VCaP (cell line): ENCODE data around the gene HNRNPLL.
"Not testable (repeated sequence)": the region's sequence is repeated elsewhere in the genome, so short reads cannot be mapped to it uniquely, and the experiment has no call there.

Source experiments
- H3K27ac ChIP-seq: fragments of 450-650 bp; 2 replicates; pipeline ENCODE4 v1.5.1; 2017
- TF ChIP-seq, protein P1 (sequence below): fragments of 450-650 bp; conservative IDR thresholded peaks from 2 replicates; pipeline ENCODE4 v1.5.1; 2017; ENCODE audit warnings: mild to moderate bottlenecking, moderate library complexity

Gene HNRNPLL

DNA sequence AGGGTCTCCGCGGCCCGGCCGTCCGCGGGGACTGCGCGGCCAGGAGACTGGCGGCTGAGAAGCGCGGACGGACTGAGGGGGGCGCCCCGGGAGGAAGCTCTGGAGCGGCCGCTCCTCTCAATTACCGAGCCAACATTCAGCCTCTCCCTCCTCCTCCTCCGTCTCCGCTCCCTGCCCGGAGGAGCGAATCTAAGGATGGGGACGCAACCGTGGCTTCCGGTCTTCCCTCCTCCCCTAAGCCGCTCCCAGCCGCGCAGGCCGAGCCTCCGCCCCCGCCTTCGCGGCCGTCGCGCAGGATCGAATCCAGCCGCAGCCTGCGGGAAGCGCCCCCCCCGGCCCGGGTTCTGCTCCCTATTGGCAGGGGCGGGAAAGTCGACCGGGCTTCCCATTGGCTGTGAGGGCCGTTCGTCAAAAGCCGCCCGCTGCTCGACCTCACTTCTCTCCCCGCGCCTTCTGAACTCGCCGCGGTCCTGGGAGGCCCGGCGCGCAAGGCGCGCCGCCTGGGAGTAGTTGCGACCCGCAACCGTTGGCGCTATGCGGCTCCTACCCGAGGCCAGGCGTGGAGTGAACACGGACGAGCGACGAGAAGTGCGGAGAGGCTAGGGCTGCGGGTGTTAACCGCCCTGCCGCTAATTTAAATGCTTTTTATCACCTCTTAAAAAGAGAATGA lies at the start of gene HNRNPLL:
TSS of gene HNRNPLL (minus strand) at position 197 of the 670 bp plus-strand sequence. CDS start 302 bp downstream, outside the sequence.
- TF ChIP-seq, protein P1, sequence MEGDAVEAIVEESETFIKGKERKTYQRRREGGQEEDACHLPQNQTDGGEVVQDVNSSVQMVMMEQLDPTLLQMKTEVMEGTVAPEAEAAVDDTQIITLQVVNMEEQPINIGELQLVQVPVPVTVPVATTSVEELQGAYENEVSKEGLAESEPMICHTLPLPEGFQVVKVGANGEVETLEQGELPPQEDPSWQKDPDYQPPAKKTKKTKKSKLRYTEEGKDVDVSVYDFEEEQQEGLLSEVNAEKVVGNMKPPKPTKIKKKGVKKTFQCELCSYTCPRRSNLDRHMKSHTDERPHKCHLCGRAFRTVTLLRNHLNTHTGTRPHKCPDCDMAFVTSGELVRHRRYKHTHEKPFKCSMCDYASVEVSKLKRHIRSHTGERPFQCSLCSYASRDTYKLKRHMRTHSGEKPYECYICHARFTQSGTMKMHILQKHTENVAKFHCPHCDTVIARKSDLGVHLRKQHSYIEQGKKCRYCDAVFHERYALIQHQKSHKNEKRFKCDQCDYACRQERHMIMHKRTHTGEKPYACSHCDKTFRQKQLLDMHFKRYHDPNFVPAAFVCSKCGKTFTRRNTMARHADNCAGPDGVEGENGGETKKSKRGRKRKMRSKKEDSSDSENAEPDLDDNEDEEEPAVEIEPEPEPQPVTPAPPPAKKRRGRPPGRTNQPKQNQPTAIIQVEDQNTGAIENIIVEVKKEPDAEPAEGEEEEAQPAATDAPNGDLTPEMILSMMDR: no peak
- H3K27ac ChIP-seq: peak within 1 kb of the TSS; percentile 98

DNA sequence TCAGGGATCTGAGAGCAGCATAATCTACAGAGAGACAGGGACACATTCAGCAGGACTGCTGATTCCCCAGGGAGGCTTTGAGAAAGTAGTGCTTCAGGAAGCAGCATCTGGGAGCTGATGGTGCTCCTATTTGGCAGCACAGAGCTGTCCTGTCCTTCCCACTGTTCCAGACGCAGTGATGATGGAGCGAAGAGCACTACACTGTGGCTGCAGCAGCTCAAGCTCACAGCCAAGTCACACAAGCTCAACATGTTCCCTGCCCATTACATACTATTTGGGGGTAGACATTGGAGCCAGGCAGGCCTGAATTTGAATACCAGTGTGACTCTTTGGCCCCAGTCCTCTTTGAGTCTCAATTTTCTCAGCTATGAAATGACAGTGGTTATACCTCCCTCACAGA lies 48.0 kb upstream of the HNRNPLL start:
- TF ChIP-seq, protein P1: no peak
- no peak overlapping the region for H3K27ac ChIP-seq

DNA sequence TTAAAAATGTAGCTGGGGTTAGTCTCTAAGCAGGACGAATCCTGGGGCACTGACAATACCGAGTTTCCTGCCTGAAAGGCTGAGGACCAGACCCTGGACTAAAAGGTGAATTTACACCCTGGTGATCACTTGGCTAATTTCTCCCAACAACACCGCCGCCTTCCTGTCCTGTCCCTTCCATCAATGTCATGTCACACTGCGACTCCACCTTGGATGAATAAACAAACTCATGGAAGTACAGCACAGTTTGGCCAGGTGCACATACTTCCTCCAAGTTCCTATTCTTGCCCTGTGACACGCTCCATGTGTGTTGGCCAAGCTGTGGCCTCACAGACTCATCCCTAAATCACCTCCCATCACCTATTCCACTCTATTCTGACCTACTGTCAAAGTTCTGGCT lies 47.3 kb upstream of the HNRNPLL start:
- H3K27ac ChIP-seq: no peak overlapping the region
- TF ChIP-seq, protein P1: no peak

DNA sequence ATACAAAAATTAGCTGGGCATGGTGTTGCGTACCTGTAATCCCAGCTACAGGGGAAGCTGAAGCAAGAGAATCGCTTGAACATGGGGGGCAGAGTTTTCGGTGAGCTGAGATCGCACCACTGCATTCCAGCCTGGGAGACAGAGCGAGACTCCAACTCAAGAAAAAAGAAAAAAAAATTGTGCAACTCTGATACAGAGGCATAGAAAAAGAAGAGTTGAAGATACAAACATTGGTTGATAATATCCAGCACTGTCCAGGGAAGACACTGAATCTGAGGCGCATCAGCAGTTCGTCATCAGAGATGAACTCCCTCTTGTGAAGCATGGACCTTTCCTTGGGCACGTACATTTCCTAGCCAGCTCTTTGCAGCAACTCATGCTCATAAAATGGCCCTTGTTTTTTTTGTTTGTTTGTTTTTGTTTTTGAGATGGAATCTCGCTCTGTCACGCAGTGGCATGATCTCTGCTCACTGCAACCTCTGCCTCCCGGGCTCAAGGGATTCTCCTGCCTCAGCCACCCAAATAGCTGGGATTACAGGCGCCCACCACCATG lies 46.5 kb upstream of the HNRNPLL start:
- TF ChIP-seq, protein P1: no peak
- no peak overlapping the region for H3K27ac ChIP-seq

DNA sequence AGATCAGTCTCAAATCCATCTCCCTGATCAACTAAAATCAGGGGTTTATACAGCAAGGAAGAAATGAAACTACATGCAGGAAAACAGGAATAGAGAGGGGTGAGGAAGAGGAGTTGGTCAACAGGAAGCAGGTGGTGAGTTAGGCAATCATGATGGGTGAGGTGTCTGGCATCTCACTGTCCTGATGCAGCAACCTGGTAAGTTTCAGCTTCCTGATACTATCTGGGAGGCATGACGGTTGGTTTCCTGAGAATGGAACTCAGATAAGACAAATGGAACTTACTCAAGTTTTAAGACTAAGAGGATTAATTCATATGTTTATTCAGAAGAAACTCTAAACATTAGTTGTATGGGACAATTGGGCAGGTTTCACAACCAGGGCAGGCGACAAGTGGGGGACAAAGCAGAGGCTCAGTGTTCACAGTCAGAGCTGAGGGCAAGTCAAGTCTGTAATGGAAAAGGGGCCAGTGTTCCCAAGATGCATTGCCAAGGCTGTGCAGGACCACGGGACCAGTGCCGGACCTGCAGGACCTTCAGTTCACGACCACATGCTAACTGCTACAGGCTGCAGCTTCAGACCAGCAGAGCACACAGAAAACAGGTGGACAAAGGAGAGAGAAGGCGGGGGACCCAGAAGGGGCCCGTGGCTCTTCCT lies 45.5 kb upstream of the HNRNPLL start:
- TF ChIP-seq, protein P1: no peak
- H3K27ac ChIP-seq: no peak overlapping the region

DNA sequence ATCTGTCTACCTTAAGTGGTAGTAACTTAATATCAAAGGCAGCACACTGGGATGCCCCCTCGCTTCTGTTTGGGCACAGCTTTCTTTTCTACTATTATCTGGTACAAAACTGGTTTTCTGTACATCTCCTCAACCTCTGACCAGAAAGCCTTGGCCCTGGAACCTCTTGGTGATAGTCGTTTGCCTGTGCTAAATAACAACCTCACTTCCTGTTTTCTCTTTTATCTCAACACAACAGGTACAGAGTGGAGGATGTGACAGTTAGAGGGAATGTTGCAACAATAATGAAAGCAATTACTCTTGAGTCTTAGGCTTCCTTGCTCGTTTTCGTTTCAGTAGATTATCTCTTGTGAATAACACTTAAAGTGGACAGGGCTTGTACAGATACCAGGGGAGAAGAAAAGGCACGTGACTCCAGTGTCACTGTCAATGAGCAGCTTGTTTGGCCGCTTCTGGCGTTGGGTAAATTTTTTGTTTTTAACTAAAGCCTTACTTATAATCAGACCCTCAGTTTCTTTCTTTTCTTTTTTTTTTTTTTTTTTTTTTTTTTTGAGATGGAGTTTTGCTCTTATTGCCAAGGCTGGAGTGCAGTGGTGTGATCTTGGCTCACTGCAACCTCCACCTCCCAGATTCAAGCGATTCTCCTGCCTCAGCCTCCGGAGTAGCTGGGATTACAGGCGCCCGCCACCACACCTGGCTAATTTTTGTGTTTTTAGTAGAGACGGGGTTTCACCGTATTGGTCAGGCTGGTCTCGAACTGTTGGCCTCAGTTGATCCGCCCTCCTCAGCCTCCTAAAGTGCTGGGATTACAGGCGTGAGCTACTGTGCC lies 41.2 kb upstream of the HNRNPLL start:
- not testable (repeated sequence) for H3K27ac ChIP-seq

DNA sequence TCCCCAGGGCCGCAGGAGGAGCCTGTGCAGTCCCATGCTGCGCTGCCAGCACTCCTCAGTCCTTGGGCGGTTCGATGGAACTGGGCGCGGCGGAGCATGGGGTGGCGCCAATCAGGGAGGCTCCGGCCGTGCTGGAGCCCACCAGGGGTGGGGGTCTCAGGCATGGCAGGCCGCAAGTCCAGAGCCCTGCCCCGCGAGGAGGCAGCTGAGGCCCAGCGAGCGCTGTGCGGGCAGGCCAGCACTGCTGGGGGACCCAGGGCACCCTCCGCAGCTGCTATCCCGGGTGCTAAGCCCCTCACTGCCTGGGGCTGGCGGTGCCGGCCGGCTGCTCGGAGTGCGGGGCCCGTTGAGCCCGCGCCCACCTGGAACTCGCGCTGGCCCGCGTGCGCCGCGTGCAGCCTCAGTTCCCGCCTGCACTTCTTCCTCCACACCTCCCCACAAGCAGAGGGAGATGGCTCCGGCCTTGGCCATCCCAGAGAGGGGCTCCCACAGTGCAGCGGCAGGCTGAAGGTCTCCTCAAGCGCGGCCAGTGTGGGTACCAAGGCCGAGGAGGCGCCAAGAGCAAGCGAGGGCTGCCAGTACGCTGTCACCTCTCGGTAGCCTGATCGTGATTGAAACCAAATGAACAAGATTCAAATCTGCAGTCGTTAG lies 40.4 kb upstream of the HNRNPLL start:
- TF ChIP-seq, protein P1: no peak
- no peak overlapping the region for H3K27ac ChIP-seq

DNA sequence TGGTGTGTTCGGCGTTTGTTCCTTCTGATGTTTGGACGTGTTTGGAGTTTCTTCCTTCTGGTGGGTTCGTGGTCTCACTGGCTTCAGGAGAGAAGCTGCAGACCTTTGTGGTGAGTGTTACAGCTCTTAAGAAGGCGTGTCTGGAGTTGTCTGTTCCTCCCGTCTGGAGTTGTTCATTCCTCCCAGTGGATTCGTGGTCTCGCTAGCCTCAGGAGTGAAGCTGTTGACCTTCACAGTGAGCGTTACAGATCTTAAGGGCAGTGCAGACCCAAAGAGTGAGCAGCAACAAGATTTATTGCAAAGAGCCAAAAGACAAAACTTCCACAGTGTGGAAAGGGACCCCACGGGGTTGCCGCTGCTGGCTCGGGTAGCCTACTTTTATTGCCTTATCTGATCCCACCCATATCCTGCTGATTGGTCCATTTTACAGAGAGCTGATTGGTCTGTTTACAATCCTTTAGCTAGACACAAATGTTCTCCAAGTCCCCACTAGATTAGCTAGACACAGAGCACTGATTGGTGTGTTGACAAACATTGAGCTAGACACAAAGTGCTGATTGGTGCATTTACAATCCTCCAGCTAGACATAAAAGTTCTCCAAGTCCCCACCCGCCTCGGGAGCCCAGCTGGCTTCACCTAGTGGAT lies 39.8 kb upstream of the HNRNPLL start:
- not testable (repeated sequence) for H3K27ac ChIP-seq
